GM21528 (cell line): ENCODE measurements around the gene RNU6-1.

ENCODE experiments used
- ATAC-seq: cut with Tn5 transposase; IDR thresholded peaks from one replicate; pipeline ENCODE4 v1.9.1; 2021; ENCODE audit warnings: mild to moderate bottlenecking, moderate library complexity; ENCODE audit not compliant: unreplicated experiment, low FRiP score

The RNU6-1 gene

GRCh38 chr15:67859331-67859946, 19.6 kb upstream of the RNU6-1 start:
- ATAC-seq, result no peak

DNA sequence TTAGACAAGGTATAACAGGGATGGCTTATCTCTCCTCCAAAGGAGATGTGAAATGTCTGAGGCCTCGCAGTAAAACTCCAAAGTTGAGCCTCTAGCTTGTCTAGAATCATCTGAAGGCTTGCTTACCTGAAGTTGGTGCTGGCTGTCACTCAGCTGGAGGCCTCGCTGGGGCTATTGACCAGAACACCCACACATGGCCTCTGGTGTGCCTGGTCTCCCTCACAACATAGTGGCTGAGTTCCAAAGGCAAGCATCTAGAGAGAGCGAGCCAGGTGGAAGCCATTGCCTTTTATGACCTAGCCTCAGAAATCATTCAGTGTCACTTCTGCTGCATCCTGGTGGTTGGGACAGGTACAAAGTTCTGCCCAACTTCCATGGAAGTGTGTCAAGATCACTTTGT, 17.4 kb upstream of the RNU6-1 start:
- ATAC-seq, result no peak

DNA sequence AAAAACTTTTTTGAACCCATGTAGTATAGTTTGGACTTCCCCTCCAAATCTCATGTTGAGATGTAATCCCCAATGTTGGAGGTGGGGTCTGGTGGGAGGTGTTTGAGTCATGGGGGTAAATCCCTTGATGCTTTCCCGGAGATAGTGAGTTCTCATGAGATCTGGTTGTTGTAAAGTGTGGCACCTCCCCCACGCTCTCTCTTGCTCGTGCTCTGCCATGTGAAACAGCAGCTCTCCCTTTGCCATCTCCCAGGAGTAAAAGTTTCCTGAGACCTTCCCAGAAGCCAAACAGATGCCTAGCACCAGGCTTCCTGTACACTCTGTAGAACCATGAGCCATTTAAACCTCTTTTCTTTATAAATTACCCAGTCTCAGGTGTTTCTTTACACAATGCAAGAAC, 16.0 kb upstream of the RNU6-1 start:
- ATAC-seq, result no peak

- ATAC-seq, result no peak
These were observed 14.5 kb upstream of the RNU6-1 start for GRCh38 chr15:67854358-67854757.

GRCh38 chr15:67853454-67853853, 13.6 kb upstream of the RNU6-1 start:
- ATAC-seq, result no peak

- no peak for ATAC-seq
These were observed 12.6 kb upstream of the RNU6-1 start for GRCh38 chr15:67852418-67852817.

DNA sequence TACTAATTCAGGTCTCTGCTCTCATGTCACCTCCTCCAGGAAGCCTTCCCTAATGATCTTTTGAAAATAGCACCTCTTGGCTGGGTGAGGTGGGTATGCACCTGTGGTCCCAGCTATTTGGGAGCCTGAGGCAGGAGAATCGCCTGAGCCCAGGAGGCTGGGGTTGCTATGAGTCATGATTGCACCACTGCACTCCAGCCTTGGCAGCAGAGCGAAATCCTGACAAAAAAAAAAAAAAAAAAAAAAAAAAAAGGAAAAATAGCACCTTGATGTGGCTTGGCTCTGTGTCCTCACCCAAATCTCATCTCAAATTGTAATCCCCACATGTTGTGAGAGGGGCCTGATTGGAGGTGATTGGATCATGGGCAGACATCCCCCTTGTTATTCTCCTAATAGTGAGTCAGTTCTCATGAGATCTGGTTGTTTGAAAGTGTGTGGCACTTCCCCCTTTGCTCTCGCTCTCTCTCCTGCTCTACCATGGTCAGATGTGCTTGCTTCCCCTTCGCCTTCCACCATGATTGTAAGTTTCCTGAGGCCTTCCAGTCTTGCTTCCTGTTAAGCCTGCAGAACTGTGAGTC, 11.2 kb upstream of the RNU6-1 start:
- no peak for ATAC-seq

DNA sequence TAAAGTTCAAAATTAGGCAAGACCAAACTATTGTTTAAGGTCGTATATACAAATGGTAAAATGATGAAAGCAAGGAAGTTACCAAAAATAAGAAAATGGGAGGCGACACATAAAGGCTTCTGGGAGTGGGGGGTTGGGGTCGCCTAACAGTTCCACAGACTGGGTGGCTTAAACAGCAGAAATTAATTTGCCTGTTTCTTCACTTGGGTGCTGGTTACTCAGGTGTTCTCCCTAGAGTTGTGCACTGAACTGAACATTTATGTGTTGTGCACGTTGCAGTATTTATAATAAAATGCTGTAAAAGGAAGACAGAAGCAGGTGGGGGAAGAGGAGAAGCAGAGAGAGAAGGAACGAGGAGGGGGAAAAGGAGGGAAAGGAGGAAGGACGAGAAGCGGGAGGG, 10.5 kb upstream of the RNU6-1 start:
- ATAC-seq, result no peak

- no peak for ATAC-seq
These were observed 9.7 kb upstream of the RNU6-1 start for GRCh38 chr15:67849538-67849937.

GRCh38 chr15:67845974-67846373, 6.1 kb upstream of the RNU6-1 start:
- ATAC-seq, result no peak

DNA sequence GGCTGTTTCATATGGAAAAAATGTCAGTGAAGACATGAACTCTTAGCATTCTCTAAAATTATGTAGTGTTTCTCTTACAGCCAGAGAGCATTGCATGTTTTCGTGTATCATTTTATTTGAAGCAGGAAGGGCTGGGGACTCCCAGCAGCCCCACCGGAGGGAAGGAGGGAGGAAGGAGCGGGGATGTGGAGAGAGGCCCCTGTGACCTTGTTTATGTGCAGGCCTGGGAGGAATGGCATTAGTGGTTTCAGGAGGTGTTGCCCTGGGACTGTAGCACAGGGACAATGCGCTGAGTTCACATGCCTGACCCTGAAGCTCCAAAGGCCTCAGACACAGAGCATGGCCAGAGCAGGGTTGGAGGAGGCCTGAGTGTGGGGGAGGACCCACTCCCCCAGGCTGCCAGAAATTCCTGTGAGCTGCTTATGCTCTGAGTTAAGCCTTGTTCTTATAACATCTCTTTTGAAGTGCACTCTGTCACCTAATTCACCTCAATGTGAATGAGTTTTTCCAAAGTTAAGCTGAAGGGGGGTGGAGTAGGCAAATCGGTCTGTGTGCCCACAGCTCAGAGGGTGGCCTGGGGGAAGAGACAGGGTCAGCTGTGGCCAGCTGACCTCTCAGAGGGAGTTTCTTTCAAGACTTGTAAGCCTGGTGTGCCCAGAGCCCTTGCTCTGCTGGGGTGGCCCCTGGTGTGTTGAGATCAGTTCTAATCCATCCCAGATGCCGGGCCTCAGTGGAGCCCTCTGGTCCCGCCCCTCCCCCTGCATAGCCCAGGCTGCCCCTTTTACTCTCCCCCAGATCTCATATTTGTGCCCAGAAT, 3.9 kb upstream of the RNU6-1 start:
- no peak for ATAC-seq

DNA sequence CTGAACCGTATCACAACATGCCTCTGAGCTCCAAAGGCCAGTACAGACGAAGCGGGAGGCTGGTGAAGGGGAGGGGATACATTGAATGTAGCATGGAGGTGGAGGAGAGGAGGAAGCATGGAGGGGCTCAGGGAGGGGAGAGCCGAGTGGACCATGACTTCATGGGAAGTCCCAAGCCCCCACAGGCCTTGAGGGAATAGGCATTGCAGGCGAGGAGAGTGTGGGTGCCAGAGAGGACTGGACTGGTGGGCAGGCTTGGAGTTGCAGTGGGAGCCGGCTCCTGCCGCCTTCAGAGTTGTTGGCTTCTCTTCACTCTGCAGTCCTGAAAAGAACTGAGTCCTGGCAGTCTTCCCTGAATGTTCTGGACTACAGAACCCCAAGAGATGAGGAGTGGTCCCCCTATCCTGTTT, 3.3 kb upstream of the RNU6-1 start:
- no peak for ATAC-seq

DNA sequence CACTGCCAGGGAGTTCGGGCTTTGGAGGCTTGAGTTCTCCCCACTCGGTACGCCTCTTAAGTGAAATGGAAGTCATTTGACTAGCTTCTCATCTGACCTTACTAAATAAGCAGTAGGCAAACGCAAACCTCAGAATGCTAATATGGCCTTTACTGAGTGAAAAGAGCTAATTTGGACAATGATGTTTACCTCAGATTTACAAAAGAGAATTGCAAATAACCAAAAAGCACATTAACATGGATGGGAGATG, 1.6 kb upstream of the RNU6-1 start:
- no peak for ATAC-seq

GRCh38 chr15:67840749-67841512, 1.1 kb upstream of the RNU6-1 start:
- no peak for ATAC-seq

DNA sequence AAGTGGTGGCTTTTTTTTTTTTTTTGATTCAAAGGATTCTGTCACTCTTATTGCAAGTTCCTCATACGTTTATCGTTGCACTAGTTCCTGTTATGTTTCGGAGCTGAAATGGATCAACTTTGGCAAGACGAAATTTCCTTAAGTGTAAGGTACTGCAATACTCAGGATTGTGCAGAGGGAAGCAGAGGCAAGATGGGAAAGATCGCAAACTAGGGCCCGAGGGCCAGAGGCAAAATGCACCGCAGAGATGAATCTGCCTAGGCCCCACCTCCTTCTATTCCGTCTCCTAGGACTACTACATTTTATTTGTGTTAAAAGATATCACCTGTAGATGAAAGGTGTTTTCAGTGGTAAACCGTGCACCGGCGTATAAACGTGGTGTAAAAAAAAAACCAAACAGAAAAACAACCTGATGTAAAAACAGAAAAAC, 331 bp downstream of the RNU6-1 start:
- no peak for ATAC-seq

DNA sequence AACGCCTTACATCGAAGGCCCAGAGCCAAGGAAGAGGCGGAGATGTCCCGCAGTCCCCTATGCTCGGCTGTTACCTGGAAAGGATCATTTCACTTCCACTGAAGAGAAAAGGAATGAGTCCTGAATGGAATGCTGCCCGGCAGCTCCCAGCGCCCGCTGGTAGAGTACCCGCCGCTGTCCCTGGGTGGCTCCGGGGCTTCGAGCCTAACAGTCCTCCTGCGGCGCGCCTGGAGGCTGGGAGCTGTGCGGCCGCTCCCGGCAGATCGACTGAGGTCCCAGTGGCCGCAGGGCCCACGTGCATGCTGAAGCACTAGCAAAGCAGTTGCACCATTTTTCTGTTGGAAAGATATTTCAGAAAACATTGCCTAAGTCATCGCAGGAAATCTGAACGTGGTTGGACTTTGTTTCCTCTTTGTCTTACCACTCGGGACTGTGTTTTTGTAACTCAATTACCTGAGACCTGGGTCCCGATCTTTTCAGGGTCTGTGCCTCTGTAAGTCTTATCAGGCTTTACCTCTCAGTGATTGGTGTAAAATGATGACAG, 984 bp downstream of the RNU6-1 start:
- ATAC-seq, result no peak

DNA sequence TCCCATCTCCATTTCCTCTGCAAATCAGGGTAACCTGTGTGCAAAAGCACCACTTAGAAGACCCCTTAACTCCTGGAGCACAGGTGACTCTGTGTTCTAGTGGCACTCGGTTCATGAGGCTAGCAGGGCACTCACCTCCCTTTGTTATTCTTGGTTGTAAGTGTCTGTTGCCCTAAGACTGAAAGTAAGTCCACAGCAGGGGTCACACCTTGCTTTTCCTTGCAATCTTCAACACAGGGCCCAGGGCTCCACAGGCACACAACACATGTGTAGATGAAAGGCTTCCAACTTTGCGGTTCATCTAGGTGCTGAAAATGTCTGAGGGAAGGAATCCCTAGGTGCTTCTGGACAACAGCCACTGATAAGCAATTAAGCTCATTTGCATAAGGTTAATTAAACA, 2.9 kb downstream of the RNU6-1 start:
- ATAC-seq, result no peak

DNA sequence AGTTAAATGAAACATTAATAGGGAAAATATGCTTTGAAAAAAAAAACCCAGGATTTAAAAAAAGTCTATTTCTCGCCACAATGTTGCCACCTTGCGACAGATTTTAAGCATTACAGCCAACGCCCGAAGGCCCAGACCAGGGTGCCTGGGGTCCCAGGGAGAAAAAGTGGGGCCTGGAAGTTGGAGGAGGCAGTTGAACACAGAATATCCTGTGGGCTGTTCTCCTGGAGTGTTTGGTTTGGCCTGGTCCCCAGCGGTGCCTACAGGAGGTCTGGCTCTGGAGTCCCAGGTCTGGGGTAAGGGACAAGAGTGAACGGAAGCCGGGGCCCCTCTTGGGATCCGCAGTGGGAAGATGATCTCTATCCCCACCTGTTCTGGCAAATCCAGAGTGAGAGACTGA, 3.4 kb downstream of the RNU6-1 start:
- ATAC-seq, result no peak

GRCh38 chr15:67836134-67836455, 3.8 kb downstream of the RNU6-1 start:
- ATAC-seq, result no peak

- ATAC-seq, result no peak
These were observed 4.3 kb downstream of the RNU6-1 start for GRCh38 chr15:67835297-67836133.
